Measurements from ENCODE around the gene NOD1.
"Not testable (repeated sequence)": the region's sequence is repeated elsewhere in the genome, so short reads cannot be mapped to it uniquely, and the experiment has no call there.

DNA sequence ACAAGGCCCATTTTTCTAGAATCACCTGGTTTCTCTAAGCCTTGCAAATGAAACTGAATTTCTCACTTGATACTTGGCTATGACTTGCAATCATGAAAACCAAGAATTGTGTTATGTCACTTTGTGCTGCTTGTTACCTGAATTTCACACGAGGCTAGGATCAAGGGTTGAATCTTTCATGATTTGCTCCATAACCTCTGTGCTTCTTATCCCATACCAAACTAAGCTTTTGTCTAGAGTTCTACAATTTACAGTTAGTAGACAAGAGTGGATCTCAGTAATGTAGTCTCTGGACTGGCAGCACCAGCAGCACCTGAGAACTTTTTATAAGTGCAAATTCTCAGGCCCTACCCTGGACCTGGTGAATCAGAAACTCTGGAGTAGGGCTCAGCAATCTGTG lies 48.7 kb upstream of the NOD1 start:
- not testable (repeated sequence) for TF ChIP-seq ZNF138 (tag by site-specific recombination; IDR thresholded peaks at IDR 0.05; ENCODE audit: borderline replicate concordance); GLI2 (tag by site-specific recombination; IDR thresholded peaks at IDR 0.05; ENCODE audit: borderline replicate concordance, low read depth); BCL11A (tag by site-specific recombination; IDR thresholded peaks at IDR 0.05; ENCODE audit: low read depth); ZNF561 (tag by site-specific recombination; IDR thresholded peaks at IDR 0.05; ENCODE audit: borderline replicate concordance); KLF16 (tag by site-specific recombination; IDR thresholded peaks at IDR 0.05); ZNF10 (tag by site-specific recombination; IDR thresholded peaks at IDR 0.05); ZNF274 (IDR thresholded peaks at IDR 0.05; ENCODE audit: low read length); ZNF274 (tag by site-specific recombination; IDR thresholded peaks at IDR 0.05; ENCODE audit: borderline replicate concordance); ZNF785 (tag by site-specific recombination; IDR thresholded peaks at IDR 0.05); ZNF335 (tag by site-specific recombination; conservative IDR thresholded peaks at IDR 0.05); ZNF121 (tag by site-specific recombination; IDR thresholded peaks at IDR 0.05)
- TF ChIP-seq, protein P1, sequence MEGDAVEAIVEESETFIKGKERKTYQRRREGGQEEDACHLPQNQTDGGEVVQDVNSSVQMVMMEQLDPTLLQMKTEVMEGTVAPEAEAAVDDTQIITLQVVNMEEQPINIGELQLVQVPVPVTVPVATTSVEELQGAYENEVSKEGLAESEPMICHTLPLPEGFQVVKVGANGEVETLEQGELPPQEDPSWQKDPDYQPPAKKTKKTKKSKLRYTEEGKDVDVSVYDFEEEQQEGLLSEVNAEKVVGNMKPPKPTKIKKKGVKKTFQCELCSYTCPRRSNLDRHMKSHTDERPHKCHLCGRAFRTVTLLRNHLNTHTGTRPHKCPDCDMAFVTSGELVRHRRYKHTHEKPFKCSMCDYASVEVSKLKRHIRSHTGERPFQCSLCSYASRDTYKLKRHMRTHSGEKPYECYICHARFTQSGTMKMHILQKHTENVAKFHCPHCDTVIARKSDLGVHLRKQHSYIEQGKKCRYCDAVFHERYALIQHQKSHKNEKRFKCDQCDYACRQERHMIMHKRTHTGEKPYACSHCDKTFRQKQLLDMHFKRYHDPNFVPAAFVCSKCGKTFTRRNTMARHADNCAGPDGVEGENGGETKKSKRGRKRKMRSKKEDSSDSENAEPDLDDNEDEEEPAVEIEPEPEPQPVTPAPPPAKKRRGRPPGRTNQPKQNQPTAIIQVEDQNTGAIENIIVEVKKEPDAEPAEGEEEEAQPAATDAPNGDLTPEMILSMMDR (tag by site-specific recombination; IDR thresholded peaks at IDR 0.05), result not testable (repeated sequence)
- TF ChIP-seq, protein P2, sequence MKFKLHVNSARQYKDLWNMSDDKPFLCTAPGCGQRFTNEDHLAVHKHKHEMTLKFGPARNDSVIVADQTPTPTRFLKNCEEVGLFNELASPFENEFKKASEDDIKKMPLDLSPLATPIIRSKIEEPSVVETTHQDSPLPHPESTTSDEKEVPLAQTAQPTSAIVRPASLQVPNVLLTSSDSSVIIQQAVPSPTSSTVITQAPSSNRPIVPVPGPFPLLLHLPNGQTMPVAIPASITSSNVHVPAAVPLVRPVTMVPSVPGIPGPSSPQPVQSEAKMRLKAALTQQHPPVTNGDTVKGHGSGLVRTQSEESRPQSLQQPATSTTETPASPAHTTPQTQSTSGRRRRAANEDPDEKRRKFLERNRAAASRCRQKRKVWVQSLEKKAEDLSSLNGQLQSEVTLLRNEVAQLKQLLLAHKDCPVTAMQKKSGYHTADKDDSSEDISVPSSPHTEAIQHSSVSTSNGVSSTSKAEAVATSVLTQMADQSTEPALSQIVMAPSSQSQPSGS (tag by site-specific recombination; IDR thresholded peaks at IDR 0.05; ENCODE audit: low read depth), result not testable (repeated sequence)

All from HEK293 (cell line).